ENCODE measurements around the gene QRICH2. TPM values are rescaled to one million over a fixed set of nuclear protein-coding genes. Genes with fewer than 3 reads are reported as not detected.
"Not testable (repeated sequence)": the region's sequence is repeated elsewhere in the genome, so short reads cannot be mapped to it uniquely, and the experiment has no call there.

QRICH2 gene
- polyA plus RNA-seq, 1 donor: 8.9 TPM

- no peak for DNase-seq
Measured at GRCh38 chr17:76265624-76266243, 42.3 kb downstream of the QRICH2 start.

GRCh38 chr17:76264755-76265623 is 43.1 kb downstream of the QRICH2 start, which contains the start of gene UBALD2:
Gene UBALD2 (plus strand): TSS chr17:76265348. CDS start chr17:76265506, 158 bp downstream.
- DNase-seq: peak; percentile 98

- no peak for DNase-seq
Measured at GRCh38 chr17:76264425-76264754, 43.7 kb downstream of the QRICH2 start.

GRCh38 chr17:76263896-76264295 is 44.2 kb downstream of the QRICH2 start:
- no peak for DNase-seq

GRCh38 chr17:76262732-76263344 is 45.2 kb downstream of the QRICH2 start:
- no peak for DNase-seq

GRCh38 chr17:76261421-76262215 is 46.5 kb downstream of the QRICH2 start:
- no peak for DNase-seq

GRCh38 chr17:76260669-76261068 is 47.4 kb downstream of the QRICH2 start:
- DNase-seq: no peak

- DNase-seq: no peak
Measured at GRCh38 chr17:76260220-76260619, 47.9 kb downstream of the QRICH2 start.

GRCh38 chr17:76256430-76257050 is 51.5 kb downstream of the QRICH2 start:
- not testable (repeated sequence) for DNase-seq

- DNase-seq: no peak
Measured at GRCh38 chr17:76255801-76256429, 52.2 kb downstream of the QRICH2 start.

GRCh38 chr17:76254275-76254674 is 53.8 kb downstream of the QRICH2 start:
- DNase-seq: no peak

GRCh38 chr17:76253841-76254240 is 54.2 kb downstream of the QRICH2 start:
- no peak for DNase-seq

GRCh38 chr17:76252967-76253766 is 54.9 kb downstream of the QRICH2 start:
- DNase-seq: not testable (repeated sequence)

GRCh38 chr17:76252040-76252954 is 55.8 kb downstream of the QRICH2 start:
- DNase-seq: no peak

- DNase-seq: no peak
Measured at GRCh38 chr17:76251478-76252039, 56.5 kb downstream of the QRICH2 start.

GRCh38 chr17:76250141-76250540 is 57.9 kb downstream of the QRICH2 start:
- DNase-seq: no peak

GRCh38 chr17:76248013-76248782 is 59.9 kb downstream of the QRICH2 start:
- no peak for DNase-seq

- no peak for DNase-seq
Measured at GRCh38 chr17:76247304-76247703, 60.8 kb downstream of the QRICH2 start.

Measured in left kidney (tissue), 2 donors.